Erythroblast (primary cell): ENCODE measurements around the gene RASA3.

ENCODE experiments used
- GATA1 ChIP-seq: IDR thresholded peaks from 2 replicates; pipeline ENCODE4 v1.6.1; 2011; ENCODE audit warnings: low read depth, mild to moderate bottlenecking, control low read depth, low read length, moderate library complexity
- POLR2A ChIP-seq: IDR thresholded peaks from 2 replicates; pipeline ENCODE4 v1.6.1; 2011; ENCODE audit warnings: mild to moderate bottlenecking, low read length

DNA sequence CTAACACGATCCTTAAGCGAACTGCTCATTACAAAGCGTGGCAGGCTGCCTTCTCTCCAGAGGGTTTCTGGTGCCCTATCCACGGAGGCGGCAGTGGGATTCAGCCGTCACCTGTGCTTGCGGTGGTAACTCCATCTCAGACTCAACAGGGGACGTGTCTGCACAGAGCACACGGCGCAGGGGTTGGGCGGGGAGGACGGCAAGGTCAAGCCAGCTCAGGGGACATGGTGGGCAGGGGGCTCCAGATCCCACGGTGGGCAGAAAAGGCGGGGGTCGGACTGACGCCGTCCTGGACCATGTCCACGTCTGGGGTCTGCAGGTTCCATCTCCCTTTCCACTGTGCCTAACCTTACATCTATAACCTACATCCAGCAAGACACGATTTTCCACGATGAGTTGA lies 70.7 kb downstream of the RASA3 start:
- TF ChIP-seq POLR2A (no peak), GATA1 (no peak)
